ENCODE results near the gene DNAH9.

DNAH9 gene

GRCh38 chr17:11757815-11758214, 159.5 kb downstream of the DNAH9 start:
- peaks cover 0 to 8% (median 0%) of the 10 kb centered on the region in 11 experiments; a peak in 2 of 22 replicates for H3K9me3 ChIP-seq (replicated peaks in 1 of 11)
- H3K27ac ChIP-seq = no peak overlapping the region
- no peak overlapping the region for H3K4me2 ChIP-seq
- no peaks in the 10 kb centered on the region for H4K20me1 ChIP-seq
- no peaks in the 10 kb centered on the region for H3K4me1 ChIP-seq
- H3K4me3 ChIP-seq = no peak overlapping the region
- H3K9ac ChIP-seq = no peak overlapping the region
- H3K27me3 ChIP-seq = no peaks in the 10 kb centered on the region
- no peak for TF ChIP-seq Cebpa-rat (IDR thresholded peaks at IDR 0.05)
- no peaks in the 10 kb centered on the region for H3K36me3 ChIP-seq

- H3K27me3 ChIP-seq = no peaks in the 10 kb centered on the region
- H3K9me3 ChIP-seq (replicated peaks in 1 of 11) = no peaks in the 10 kb centered on the region
Observed at GRCh38 chr17:11768106-11768505, 169.8 kb downstream of the DNAH9 start.

GRCh38 chr17:11768981-11769380, 170.7 kb downstream of the DNAH9 start:
- peaks cover 0 to 7% (median 0%) of the 10 kb centered on the region in 10 experiments; a peak in 2 of 20 replicates for H3K4me1 ChIP-seq
- no peak overlapping the region for H3K4me3 ChIP-seq
- H3K27me3 ChIP-seq = no peaks in the 10 kb centered on the region
- no peak for TF ChIP-seq Cebpa-rat (IDR thresholded peaks at IDR 0.05)
- H4K20me1 ChIP-seq = no peaks in the 10 kb centered on the region
- H3K9me3 ChIP-seq (replicated peaks in 1 of 11) = no peaks in the 10 kb centered on the region
- H3K4me2 ChIP-seq = no peak overlapping the region
- no peak overlapping the region for H3K9ac ChIP-seq
- H3K27ac ChIP-seq = no peak overlapping the region
- no peaks in the 10 kb centered on the region for H3K36me3 ChIP-seq

More at GRCh38 chr17:11768106-11768505, 169.8 kb downstream of the DNAH9 start:
- Histone ChIP-seq H3K4me3 (no peak overlapping the region), H3K9ac (no peak overlapping the region), H3K4me1 (peaks cover 0 to 7% (median 0%) of the 10 kb centered on the region in 10 experiments; a peak in 2 of 20 replicates), H4K20me1 (no peaks in the 10 kb centered on the region), H3K27ac (no peak overlapping the region), H3K36me3 (no peaks in the 10 kb centered on the region), H3K4me2 (no peak overlapping the region)
- no peak for TF ChIP-seq Cebpa-rat (IDR thresholded peaks at IDR 0.05)

GRCh38 chr17:11772031-11772430, 173.8 kb downstream of the DNAH9 start:
- no peak for TF ChIP-seq Cebpa-rat (IDR thresholded peaks at IDR 0.05)
- Histone ChIP-seq H3K9ac (no peak overlapping the region), H3K4me1 (peaks cover 0 to 7% (median 0%) of the 10 kb centered on the region in 10 experiments; a peak in 2 of 20 replicates), H3K36me3 (no peaks in the 10 kb centered on the region), H3K27ac (no peak overlapping the region), H3K27me3 (no peaks in the 10 kb centered on the region; a peak in 1 of 22 replicates), H3K9me3 (replicated peaks in 1 of 11) (no peaks in the 10 kb centered on the region), H3K4me3 (no peak overlapping the region), H4K20me1 (no peaks in the 10 kb centered on the region), H3K4me2 (no peak overlapping the region)

DNA sequence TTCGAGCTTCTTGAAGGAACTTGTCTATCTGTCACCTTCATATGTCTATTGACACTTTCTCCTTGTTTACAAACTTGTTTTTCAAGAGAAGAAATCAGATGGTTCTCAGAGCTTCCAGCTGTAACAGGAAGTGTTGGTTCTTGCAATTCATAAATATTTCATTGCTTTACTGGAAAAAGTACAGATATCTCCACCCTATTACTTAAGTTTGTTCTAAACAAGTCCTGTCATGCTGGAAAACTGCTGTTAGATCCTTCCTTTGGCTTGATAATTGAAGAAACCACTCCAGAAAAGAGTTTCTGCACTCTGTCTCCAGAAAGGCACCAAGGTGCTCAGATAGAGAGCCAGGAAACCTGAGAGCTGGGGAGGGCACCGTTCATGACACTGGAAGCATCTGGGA, 181.6 kb downstream of the DNAH9 start:
- no peak overlapping the region for H3K27ac ChIP-seq
- H3K4me1 ChIP-seq = peaks cover 8 to 16% (median 11%) of the 10 kb centered on the region in 10 experiments; a peak in 18 of 20 replicates
- no peaks in the 10 kb centered on the region for H3K9me3 ChIP-seq (replicated peaks in 1 of 11)
- H3K4me3 ChIP-seq = no peak overlapping the region
- no peaks in the 10 kb centered on the region for H3K36me3 ChIP-seq
- no peak overlapping the region for H3K4me2 ChIP-seq
- no peaks in the 10 kb centered on the region for H4K20me1 ChIP-seq
- no peak for TF ChIP-seq Cebpa-rat (IDR thresholded peaks at IDR 0.05)
- peaks cover 0 to 14% (median 0%) of the 10 kb centered on the region in 11 experiments; a peak in 1 of 22 replicates for H3K27me3 ChIP-seq
- H3K9ac ChIP-seq = no peak overlapping the region

GRCh38 chr17:11780621-11781020, 182.4 kb downstream of the DNAH9 start:
- H3K9ac ChIP-seq = no peak overlapping the region
- peak overlapping the region in 10 of 11 experiments; percentile 14 to 63 (median 44); a peak in 17 of 22 replicates for H3K4me2 ChIP-seq
- no peak for TF ChIP-seq Cebpa-rat (IDR thresholded peaks at IDR 0.05)
- H3K27me3 ChIP-seq = peaks cover 0 to 14% (median 0%) of the 10 kb centered on the region in 11 experiments; a peak in 1 of 22 replicates
- no peaks in the 10 kb centered on the region for H3K36me3 ChIP-seq
- H3K9me3 ChIP-seq (replicated peaks in 1 of 11) = no peaks in the 10 kb centered on the region
- peaks cover 8 to 16% (median 11%) of the 10 kb centered on the region in 10 experiments; a peak in 18 of 20 replicates for H3K4me1 ChIP-seq
- H4K20me1 ChIP-seq = no peaks in the 10 kb centered on the region
- no peak overlapping the region; a peak in 1 of 22 replicates for H3K27ac ChIP-seq
- no peak overlapping the region for H3K4me3 ChIP-seq

- H3K27ac ChIP-seq = no peak overlapping the region
- no peaks in the 10 kb centered on the region for H4K20me1 ChIP-seq
- H3K4me2 ChIP-seq = peak overlapping the region in 5 of 11 experiments; percentile 4 to 38 (median 25); a peak in 3 of 22 replicates
- H3K27me3 ChIP-seq = 0 out of 22 replicates have a peak, but pooled peaks cover 0 to 8% (median 0%) of the 10 kb centered on the region in 11 experiments
- peaks cover 0 to 9% (median 5%) of the 10 kb centered on the region in 10 experiments; a peak in 5 of 20 replicates for H3K4me1 ChIP-seq
- H3K4me3 ChIP-seq = no peak overlapping the region
- no peaks in the 10 kb centered on the region for H3K36me3 ChIP-seq
- H3K9ac ChIP-seq = no peak overlapping the region
- TF ChIP-seq Cebpa-rat (IDR thresholded peaks at IDR 0.05) = no peak
- H3K9me3 ChIP-seq (replicated peaks in 1 of 11) = peaks cover 8 to 17% (median 12%) of the 10 kb centered on the region in 11 experiments; a peak in 20 of 22 replicates
Observed at GRCh38 chr17:11786711-11787438, 188.6 kb downstream of the DNAH9 start.

DNA sequence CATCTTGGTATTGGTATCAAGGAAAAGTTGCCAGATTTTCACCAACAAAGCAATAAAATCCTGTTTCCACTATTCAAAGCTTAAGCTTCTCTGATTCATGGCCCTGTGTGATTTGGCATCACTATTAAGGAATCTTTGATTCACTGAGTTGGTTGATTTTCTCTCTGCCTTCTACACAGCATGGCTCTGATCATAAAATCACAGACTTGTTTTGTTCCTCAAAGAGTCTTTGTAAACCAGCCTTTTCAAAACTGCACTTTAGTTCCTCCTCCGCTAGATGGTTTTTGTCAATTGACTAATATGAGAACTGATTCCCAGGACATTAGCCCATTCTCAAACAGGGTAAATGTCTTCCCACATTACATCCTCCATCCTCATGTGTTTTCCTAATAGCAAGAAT, 197.6 kb downstream of the DNAH9 start:
- H3K4me3 ChIP-seq = no peak overlapping the region
- no peaks in the 10 kb centered on the region for H3K36me3 ChIP-seq
- no peaks in the 10 kb centered on the region for H4K20me1 ChIP-seq
- H3K4me1 ChIP-seq = no peaks in the 10 kb centered on the region
- no peak overlapping the region for H3K4me2 ChIP-seq
- no peaks in the 10 kb centered on the region for H3K27me3 ChIP-seq
- no peak for TF ChIP-seq Cebpa-rat (IDR thresholded peaks at IDR 0.05)
- peaks cover 0 to 10% (median 3%) of the 10 kb centered on the region in 11 experiments; a peak in 7 of 22 replicates for H3K9me3 ChIP-seq (replicated peaks in 1 of 11)
- H3K27ac ChIP-seq = no peak overlapping the region
- H3K9ac ChIP-seq = no peak overlapping the region

GRCh38 chr17:11797803-11798202, 199.5 kb downstream of the DNAH9 start:
- Histone ChIP-seq H3K9ac (no peak overlapping the region), H4K20me1 (no peaks in the 10 kb centered on the region), H3K4me1 (no peaks in the 10 kb centered on the region), H3K36me3 (no peaks in the 10 kb centered on the region), H3K4me2 (no peak overlapping the region), H3K27me3 (no peaks in the 10 kb centered on the region), H3K4me3 (no peak overlapping the region), H3K27ac (no peak overlapping the region), H3K9me3 (replicated peaks in 1 of 11) (peaks cover 0 to 10% (median 3%) of the 10 kb centered on the region in 11 experiments; a peak in 7 of 22 replicates)
- no peak for TF ChIP-seq Cebpa-rat (IDR thresholded peaks at IDR 0.05)

Measured in BLaER1 treated with 17β-estradiol and CSF1 and Interleukin-3, amounts not matched to agents 10 nM and 100 nM (cell line).